H9 (cell line): ENCODE data around the gene TCF4. TPM values are rescaled to one million over a fixed set of nuclear protein-coding genes. Genes with fewer than 3 reads are reported as not detected.

Source experiments
- DNase-seq: peaks from one replicate; pipeline ENCODE4 v3.0.0-alpha.2; 2017
- H2AFZ ChIP-seq: one replicate; pipeline ENCODE4 v1.6.1; 2013; ENCODE audit warnings: mild to moderate bottlenecking, low read length, control low read depth, moderate library complexity
- H2AK5ac ChIP-seq: 2 replicates; pipeline ENCODE4 v1.6.1; 2013; ENCODE audit warnings: low read length, control low read depth, mixed read lengths; ENCODE audit not compliant: insufficient read length
- H2BK120ac ChIP-seq: one replicate; pipeline ENCODE4 v1.6.1; 2013; ENCODE audit warnings: low read depth, mild to moderate bottlenecking, low read length, control low read depth, inconsistent platforms; ENCODE audit not compliant: poor library complexity, severe bottlenecking
- H2BK12ac ChIP-seq: 2 replicates; pipeline ENCODE4 v1.6.1; 2013; ENCODE audit warnings: low read length, control low read depth, mixed read lengths, low read depth; ENCODE audit not compliant: insufficient read length
- H2BK15ac ChIP-seq: 2 replicates; pipeline ENCODE4 v1.6.1; 2013; ENCODE audit warnings: low read depth, low read length, control low read depth
- H2BK20ac ChIP-seq: one replicate; pipeline ENCODE4 v1.6.1; 2013; ENCODE audit warnings: low read depth, mild to moderate bottlenecking, low read length, control low read depth, inconsistent platforms; ENCODE audit not compliant: poor library complexity, severe bottlenecking
- H2BK5ac ChIP-seq: 2 replicates; pipeline ENCODE4 v1.6.1; 2013; ENCODE audit warnings: low read length, control low read depth, mixed read lengths; ENCODE audit not compliant: insufficient read length
- H3K14ac ChIP-seq: 2 replicates; pipeline ENCODE4 v1.6.1; 2013; ENCODE audit warnings: low read length, control low read depth; ENCODE audit not compliant: insufficient read depth
- H3K18ac ChIP-seq: 2 replicates; pipeline ENCODE4 v1.6.1; 2013; ENCODE audit warnings: low read depth, mild to moderate bottlenecking, mixed read lengths, low read length, control low read depth; ENCODE audit not compliant: insufficient read length
- H3K23ac ChIP-seq: 2 replicates; pipeline ENCODE4 v1.6.1; 2013; ENCODE audit warnings: low read length, control low read depth, mixed read lengths, low read depth; ENCODE audit not compliant: insufficient read length
- H3K23me2 ChIP-seq: 2 replicates; pipeline ENCODE4 v1.6.1; 2013; ENCODE audit warnings: low read depth, mild to moderate bottlenecking, mixed read lengths, low read length, control low read depth; ENCODE audit not compliant: insufficient read length, poor library complexity, severe bottlenecking
- H3K27ac ChIP-seq: 2 replicates; pipeline ENCODE4 v1.5.1; 2013; ENCODE audit warnings: low read length, control low read depth, mixed read lengths, low read depth; ENCODE audit not compliant: insufficient read length
- H3K27me3 ChIP-seq: 2 replicates; pipeline ENCODE4 v1.6.1; 2013; ENCODE audit warnings: low read length, control low read depth, inconsistent platforms; ENCODE audit not compliant: insufficient read depth
- H3K4ac ChIP-seq: 2 replicates; pipeline ENCODE4 v1.6.1; 2013; ENCODE audit warnings: low read depth, mild to moderate bottlenecking, control low read depth, inconsistent platforms, low read length, moderate library complexity
- H3K4me1 ChIP-seq: 2 replicates; pipeline ENCODE4 v1.6.1; 2013; ENCODE audit warnings: low read length, control low read depth, inconsistent platforms; ENCODE audit not compliant: insufficient read depth
- H3K4me2 ChIP-seq: 2 replicates; pipeline ENCODE4 v1.6.1; 2013; ENCODE audit warnings: low read length, control low read depth, mixed read lengths; ENCODE audit not compliant: insufficient read length, insufficient read depth
- H3K56ac ChIP-seq: 2 replicates; pipeline ENCODE4 v1.6.1; 2013; ENCODE audit warnings: low read depth, mild to moderate bottlenecking, mixed read lengths, low read length, control low read depth; ENCODE audit not compliant: insufficient read length
- H3K79me1 ChIP-seq: 2 replicates; pipeline ENCODE4 v1.6.1; 2013; ENCODE audit warnings: low read depth, mild to moderate bottlenecking, moderate library complexity, low read length, control low read depth, inconsistent platforms; ENCODE audit not compliant: insufficient read depth, poor library complexity, severe bottlenecking
- H3K79me2 ChIP-seq: 2 replicates; pipeline ENCODE4 v1.6.1; 2013; ENCODE audit warnings: low read length, control low read depth, inconsistent platforms; ENCODE audit not compliant: insufficient read depth
- H3K9ac ChIP-seq: 2 replicates; pipeline ENCODE4 v1.6.1; 2013; ENCODE audit warnings: low read length, control low read depth, mixed read lengths; ENCODE audit not compliant: insufficient read length; ENCODE audit errors: extremely low read depth
- H3K9me3 ChIP-seq: one replicate; pipeline ENCODE4 v1.6.1; 2013; ENCODE audit warnings: low read depth, low read length, inconsistent platforms; ENCODE audit not compliant: control insufficient read depth
- H3T11ph ChIP-seq: one replicate; pipeline ENCODE4 v1.6.1; 2013; ENCODE audit warnings: mild to moderate bottlenecking, low read length, control low read depth, inconsistent platforms
- H4K20me1 ChIP-seq: one replicate; pipeline ENCODE4 v1.6.1; 2013; ENCODE audit not compliant: control insufficient read depth, insufficient read length, insufficient read depth
- H4K5ac ChIP-seq: 2 replicates; pipeline ENCODE4 v1.6.1; 2013; ENCODE audit warnings: low read depth, mild to moderate bottlenecking, mixed read lengths, low read length, control low read depth; ENCODE audit not compliant: insufficient read length
- H4K8ac ChIP-seq: replicated peaks from 2 replicates; pipeline ENCODE4 v1.6.1; 2013; ENCODE audit warnings: low read length, control low read depth, mixed read lengths, low read depth; ENCODE audit not compliant: insufficient read length
- H4K91ac ChIP-seq: 2 replicates; pipeline ENCODE4 v1.6.1; 2013; ENCODE audit warnings: low read depth, mild to moderate bottlenecking, moderate library complexity, mixed read lengths, low read length, control low read depth; ENCODE audit not compliant: insufficient read length
- H3K27ac Mint-ChIP-seq, 3 experiments: 2 replicates in 2 of 3; 3 replicates in 1 of 3; pipeline ENCODE4 v1.8.0; 2020 to 2021; ENCODE audit warnings: mixed read lengths in 3 of 3, mild to moderate bottlenecking in 1 of 3, moderate library complexity in 1 of 3
- H3K27me3 Mint-ChIP-seq: 2 replicates; pipeline ENCODE4 v1.8.0; 2021; ENCODE audit warnings: low read depth, mild to moderate bottlenecking, moderate library complexity, mixed read lengths
- H3K36me3 Mint-ChIP-seq, 3 experiments: 2 replicates in 2 of 3; 3 replicates in 1 of 3; pipeline ENCODE4 v1.8.0; 2020 to 2021; ENCODE audit warnings: low read depth in 3 of 3, mixed read lengths in 3 of 3; ENCODE audit not compliant: insufficient read depth in 1 of 3
- H3K4me1 Mint-ChIP-seq, 2 experiments: 2 replicates each; pipeline ENCODE4 v1.8.0; 2020; ENCODE audit warnings: mixed read lengths in 2 of 2
- H3K4me3 Mint-ChIP-seq, 2 experiments: 2 replicates in 1 of 2; 3 replicates in 1 of 2; pipeline ENCODE4 v1.8.0; 2020 to 2021; ENCODE audit warnings: mild to moderate bottlenecking in 2 of 2, mixed read lengths in 2 of 2, moderate library complexity in 1 of 2
- H3K9me3 Mint-ChIP-seq, 2 experiments: 2 replicates in 1 of 2; 3 replicates in 1 of 2; pipeline ENCODE4 v1.8.0; 2020; ENCODE audit warnings: mild to moderate bottlenecking in 2 of 2, mixed read lengths in 2 of 2, moderate library complexity in 1 of 2
- WGBS: extraction: QIAGEN DNeasy Blood & Tissue Kit; methylation state at CpG from one replicate; pipeline ENCODE4 v1.1.7; 2013; ENCODE audit warnings: missing lambda C conversion rate, low lambda C conversion rate, mixed read lengths; ENCODE audit not compliant: insufficient read length; ENCODE audit errors: extremely low coverage; 5-methylcytosine and 5-hydroxymethylcytosine counted together
- total RNA-seq: library from RNA; stranded (reverse); gene quantifications from 2 replicates; pipeline ENCODE4 v1.2.1, GENCODE V29; 2021
- TF ChIP-seq, protein P1 (sequence below): fragments of 200-600 bp; sonication (generic); conservative IDR thresholded peaks from 3 replicates; pipeline ENCODE4 v1.8.0; 2021; ENCODE audit warnings: antibody characterized with exemption, mild to moderate bottlenecking

Gene TCF4
- total RNA-seq, 1 experiment from 2014 or later: 99.4 TPM

DNA sequence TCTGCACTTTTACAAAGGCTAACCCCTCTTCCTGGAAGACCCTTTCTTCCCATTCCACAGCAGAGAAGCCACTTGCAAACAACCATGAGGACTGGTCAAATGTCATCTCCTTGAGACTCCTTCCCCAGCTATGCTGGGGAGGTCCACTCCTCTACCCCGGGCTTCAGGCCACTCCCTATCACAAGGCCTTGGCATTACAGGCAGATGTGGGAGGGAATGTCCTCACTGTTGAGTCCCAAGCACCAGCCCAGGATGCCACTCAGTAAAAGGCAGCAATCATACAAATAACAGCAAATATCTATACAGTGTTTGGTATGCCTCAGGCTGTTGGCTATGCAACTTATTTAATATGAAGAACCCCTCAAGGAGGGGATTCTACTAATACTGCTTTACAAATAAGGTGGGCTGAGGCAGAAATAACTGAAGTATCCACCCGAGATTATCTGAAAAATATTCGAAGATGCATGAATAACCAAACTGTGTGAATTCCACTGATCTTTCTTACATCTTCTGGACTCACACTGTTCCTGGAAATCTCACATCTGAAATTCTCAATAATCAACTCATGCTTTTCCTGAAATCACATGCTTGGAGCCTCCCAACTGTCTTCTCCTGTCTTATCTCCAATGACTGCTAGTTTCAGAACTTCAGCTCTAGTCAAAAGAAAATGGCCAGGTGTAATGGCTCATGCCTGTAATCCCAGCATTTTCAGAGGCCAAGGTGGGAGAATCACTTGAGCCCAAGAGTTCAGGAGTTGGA, 226.3 kb downstream of the TCF4 start:
- Histone ChIP-seq H3K56ac (no peak overlapping the region), H2BK15ac (no peak overlapping the region), H3K18ac (no peak overlapping the region), H3K4me2 (no peak overlapping the region), H4K91ac (no peak overlapping the region), H3K79me2 (no peaks in the 10 kb centered on the region), H3K9ac (no peak overlapping the region), H2BK20ac (no peak overlapping the region), H3K23ac (no peak overlapping the region), H3K4me1 (peaks cover 6% of the 10 kb centered on the region; the same call in 1 of the 2 replicates), H2BK120ac (no peak overlapping the region), H4K8ac (no peak overlapping the region), H3K14ac (no peak overlapping the region), H3K9me3 (no peaks in the 10 kb centered on the region), H3K4ac (no peak overlapping the region), H3K27ac (no peak overlapping the region), H4K20me1 (no peaks in the 10 kb centered on the region), H2AFZ (no peak overlapping the region), H4K5ac (no peak overlapping the region), H2BK5ac (no peak overlapping the region), H2AK5ac (no peak overlapping the region), H2BK12ac (no peak overlapping the region), H3K23me2 (no peaks in the 10 kb centered on the region), H3K79me1 (peaks cover 3% of the 10 kb centered on the region), H3T11ph (no peak overlapping the region), H3K27me3 (no peaks in the 10 kb centered on the region)
- DNase-seq: no peak
- H3K4me1 Mint-ChIP-seq: peaks cover 13 to 33% of the 10 kb centered on the region in 2 experiments
- TF ChIP-seq, protein P1, sequence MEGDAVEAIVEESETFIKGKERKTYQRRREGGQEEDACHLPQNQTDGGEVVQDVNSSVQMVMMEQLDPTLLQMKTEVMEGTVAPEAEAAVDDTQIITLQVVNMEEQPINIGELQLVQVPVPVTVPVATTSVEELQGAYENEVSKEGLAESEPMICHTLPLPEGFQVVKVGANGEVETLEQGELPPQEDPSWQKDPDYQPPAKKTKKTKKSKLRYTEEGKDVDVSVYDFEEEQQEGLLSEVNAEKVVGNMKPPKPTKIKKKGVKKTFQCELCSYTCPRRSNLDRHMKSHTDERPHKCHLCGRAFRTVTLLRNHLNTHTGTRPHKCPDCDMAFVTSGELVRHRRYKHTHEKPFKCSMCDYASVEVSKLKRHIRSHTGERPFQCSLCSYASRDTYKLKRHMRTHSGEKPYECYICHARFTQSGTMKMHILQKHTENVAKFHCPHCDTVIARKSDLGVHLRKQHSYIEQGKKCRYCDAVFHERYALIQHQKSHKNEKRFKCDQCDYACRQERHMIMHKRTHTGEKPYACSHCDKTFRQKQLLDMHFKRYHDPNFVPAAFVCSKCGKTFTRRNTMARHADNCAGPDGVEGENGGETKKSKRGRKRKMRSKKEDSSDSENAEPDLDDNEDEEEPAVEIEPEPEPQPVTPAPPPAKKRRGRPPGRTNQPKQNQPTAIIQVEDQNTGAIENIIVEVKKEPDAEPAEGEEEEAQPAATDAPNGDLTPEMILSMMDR: no peak
- H3K27me3 Mint-ChIP-seq: no peaks in the 10 kb centered on the region
- WGBS: no CpG with 5 or more reads among the region's 3 CpGs
- no peak overlapping the region; a peak in 1 of 5 replicates for H3K4me3 Mint-ChIP-seq
- no peaks in the 10 kb centered on the region for H3K9me3 Mint-ChIP-seq
- H3K36me3 Mint-ChIP-seq: peaks cover 0 to 10% (median 3%) of the 10 kb centered on the region in 3 experiments; a peak in 3 of 7 replicates
- H3K27ac Mint-ChIP-seq: peak overlapping the region; percentile 21 to 80 (median 80); a peak in 4 of 7 replicates
